HepG2 (cell line): ENCODE measurements around the gene RSKR. TPM values are rescaled to one million over a fixed set of nuclear protein-coding genes. Genes with fewer than 3 reads are reported as not detected.
A peak's percentile ranks its signal among the peaks of the same experiment; 100 is the strongest.

Experiments used
- AKAP8 ChIP-seq: sonication (generic); formaldehyde crosslinking; IDR thresholded peaks from 2 replicates; pipeline ENCODE4 v1.5.1; 2020; ENCODE audit warnings: mild to moderate bottlenecking, missing genetic modification reagents
- ARNT2 ChIP-seq: sonication (generic); formaldehyde crosslinking; IDR thresholded peaks from 2 replicates; pipeline ENCODE4 v1.8.0; 2022; ENCODE audit warnings: mild to moderate bottlenecking, low read depth, missing genetic modification reagents, moderate library complexity
- BCL6 ChIP-seq: IDR thresholded peaks from 2 replicates; pipeline ENCODE4 v1.6.1; 2016; ENCODE audit warnings: missing genetic modification reagents, missing compliant biosample characterization
- BRD4 ChIP-seq: sonication (generic); formaldehyde crosslinking; IDR thresholded peaks from 2 replicates; pipeline ENCODE4 v1.4.0; 2020; ENCODE audit warnings: missing genetic modification reagents
- CHCHD3 ChIP-seq: sonication (generic); formaldehyde crosslinking; IDR thresholded peaks from 2 replicates; pipeline ENCODE4 v1.8.0; 2022; ENCODE audit warnings: mild to moderate bottlenecking, missing genetic modification reagents, moderate library complexity
- HNRNPH1 ChIP-seq: fragments of 200-400 bp; formaldehyde crosslinking; optimal IDR thresholded peaks from 2 replicates; pipeline ENCODE3; 2017; ENCODE audit warnings: mild to moderate bottlenecking, low read depth, low read length
- KLF15 ChIP-seq: sonication (generic); formaldehyde crosslinking; IDR thresholded peaks from 2 replicates; pipeline ENCODE4 v1.8.1; 2023; ENCODE audit warnings: borderline replicate concordance, mild to moderate bottlenecking, inconsistent platforms, missing genetic modification reagents, mixed read lengths
- NCOA5 ChIP-seq: sonication (generic); formaldehyde crosslinking; IDR thresholded peaks from 2 replicates; pipeline ENCODE4 v1.4.0; 2020; ENCODE audit warnings: missing genetic modification reagents
- PHF8 ChIP-seq: sonication (generic); formaldehyde crosslinking; IDR thresholded peaks from 2 replicates; pipeline ENCODE4 v1.5.0; 2020; ENCODE audit warnings: missing genetic modification reagents
- TEAD3 ChIP-seq: optimal IDR thresholded peaks from 2 replicates; pipeline ENCODE3; 2016; ENCODE audit warnings: borderline replicate concordance
- ZC3H4 ChIP-seq: sonication (generic); formaldehyde crosslinking; IDR thresholded peaks from 2 replicates; pipeline ENCODE4 v1.4.0; 2020; ENCODE audit warnings: missing genetic modification reagents, borderline replicate concordance
- ZNF343 ChIP-seq: sonication (generic); formaldehyde crosslinking; IDR thresholded peaks from 2 replicates; pipeline ENCODE4 v1.4.0; 2020; ENCODE audit warnings: mild to moderate bottlenecking, missing genetic modification reagents
- ZNF431 ChIP-seq: sonication (generic); formaldehyde crosslinking; IDR thresholded peaks from 2 replicates; pipeline ENCODE4 v1.9.0; 2022; ENCODE audit warnings: missing genetic modification reagents, low read depth, mild to moderate bottlenecking, borderline replicate concordance
- ZNF572 ChIP-seq: sonication (generic); formaldehyde crosslinking; IDR thresholded peaks from 2 replicates; pipeline ENCODE4 v1.5.1; 2020; ENCODE audit warnings: mild to moderate bottlenecking, missing genetic modification reagents
- ZNF781 ChIP-seq: sonication (generic); formaldehyde crosslinking; IDR thresholded peaks from 2 replicates; pipeline ENCODE4 v1.5.1; 2020; ENCODE audit warnings: borderline replicate concordance, mild to moderate bottlenecking, missing genetic modification reagents; ENCODE audit errors: not compliant biosample characterization
- ZNF891 ChIP-seq: sonication (generic); formaldehyde crosslinking; IDR thresholded peaks from 2 replicates; pipeline ENCODE4 v1.5.0; 2020; ENCODE audit warnings: mild to moderate bottlenecking, missing genetic modification reagents
- polyA plus RNA-seq, 8 experiments: library from polyadenylated mRNA; depleted of rRNA in 3 of 8; stranded (reverse) in 7 of 8; unstranded in 1 of 8; fragments of >200 nt; fragmentation: Illumina TruSeq in 4 of 8; extraction: Trizol in 4 of 8; gene quantifications; 2 replicates each; pipeline versions ENCODE4 v1.2.1 to v1.2.3, GENCODE V29; 2011 to 2016; ENCODE audit warnings: low read depth in 4 of 8, missing spikeins in 1 of 8, mixed read lengths in 1 of 8; ENCODE audit not compliant: insufficient read depth in 1 of 8
- total RNA-seq, 5 experiments: library from RNA; depleted of rRNA; stranded (reverse); fragments of >200 nt; fragmentation: Illumina TruSeq; extraction: Trizol; gene quantifications; 2 replicates each; pipeline ENCODE4 v1.2.3, GENCODE V29; 2016; ENCODE audit warnings: low read depth in 1 of 5
- TF ChIP-seq, protein P1 (sequence below): sonication (generic); formaldehyde crosslinking; IDR thresholded peaks from 2 replicates; pipeline ENCODE4 v1.8.0; 2022; ENCODE audit warnings: mild to moderate bottlenecking, missing genetic modification reagents; ENCODE audit not compliant: insufficient replicate concordance
- TF ChIP-seq, protein P2 (sequence below): sonication (generic); formaldehyde crosslinking; IDR thresholded peaks from 2 replicates; pipeline ENCODE4 v1.8.1; 2023; ENCODE audit warnings: mild to moderate bottlenecking, missing genetic modification reagents
- TF ChIP-seq, protein P3 (sequence below): sonication (generic); formaldehyde crosslinking; conservative IDR thresholded peaks from 2 replicates; pipeline ENCODE4 v1.8.0; 2022; ENCODE audit warnings: missing genetic modification reagents
- TF ChIP-seq, protein P4 (sequence below): sonication (generic); formaldehyde crosslinking; IDR thresholded peaks from 2 replicates; pipeline ENCODE4 v1.8.0; 2022; ENCODE audit warnings: missing genetic modification reagents, mild to moderate bottlenecking, inconsistent platforms, borderline replicate concordance
- TF ChIP-seq, protein P5 (sequence below): sonication (generic); formaldehyde crosslinking; IDR thresholded peaks from 2 replicates; pipeline ENCODE4 v1.9.0; 2022; ENCODE audit warnings: low read depth, missing genetic modification reagents

The RSKR gene
- total and polyA plus RNA-seq, 2 of the 13 experiments (the other 11 are each of a cell fraction or from before 2014, with no cell fraction given): 5.0 to 10.4 TPM

DNA sequence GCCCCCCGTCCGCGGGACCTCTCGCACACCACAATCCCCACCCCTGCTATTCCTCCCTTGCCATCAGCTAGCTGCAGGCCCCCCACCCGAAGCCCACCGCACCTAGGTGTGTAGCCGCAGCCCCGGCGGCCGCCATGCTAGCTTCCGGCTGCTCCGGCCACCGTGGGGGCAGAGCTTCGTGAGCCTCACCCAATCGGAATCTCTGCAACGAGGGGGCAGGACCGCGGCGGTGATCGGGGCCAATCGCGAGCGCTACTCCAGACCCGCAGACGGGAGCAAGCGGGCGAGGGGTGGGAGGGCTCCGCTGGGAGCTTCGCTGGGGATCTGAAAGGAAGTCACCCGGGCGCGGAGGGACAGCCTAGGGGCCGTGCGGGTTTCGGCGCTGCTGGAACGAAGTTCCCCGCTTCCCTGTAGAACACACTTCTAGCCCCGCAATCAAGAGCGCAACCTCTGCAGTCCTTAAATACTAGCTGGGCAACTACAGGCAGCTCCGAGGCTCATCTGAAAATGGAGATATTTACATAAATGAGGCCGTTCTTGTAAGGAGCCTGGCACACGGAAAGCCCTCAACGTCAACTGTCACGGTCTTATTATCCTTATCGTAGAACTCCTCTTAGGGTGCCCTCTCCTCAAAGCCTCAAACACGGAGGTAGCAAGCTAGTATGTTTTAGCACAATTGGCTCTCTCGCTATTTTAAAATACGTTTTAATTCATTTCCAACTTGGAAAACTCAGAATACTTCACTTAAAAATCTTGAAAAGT is 42.4 kb downstream of the RSKR start, which contains the start of gene PIGS (continued):
- TF ChIP-seq ZNF891 (CRISPR knock-in tag) (no peak), ZNF781 (peak; percentile 54), KLF15 (CRISPR knock-in tag) (no peak), TEAD3 (no peak), ZNF431 (CRISPR knock-in tag) (peak; percentile 46; the same call in 1 of the 2 replicates), ARNT2 (CRISPR knock-in tag) (peak; percentile 41; the same call in 1 of the 2 replicates), ZNF572 (no peak), PHF8 (peak; percentile 85), CHCHD3 (CRISPR knock-in tag) (no peak), ZC3H4 (no peak), BRD4 (CRISPR knock-in tag) (no peak), AKAP8 (CRISPR knock-in tag) (0 out of 2 replicates have a peak, but pooled peaks have one; percentile 26), BCL6 (0 out of 2 replicates have a peak, but pooled peaks have one; percentile 12), HNRNPH1 (no peak), ZNF343 (CRISPR knock-in tag) (peak; percentile 62; the same call in 1 of the 2 replicates), NCOA5 (CRISPR knock-in tag) (no peak)
- TF ChIP-seq, protein P1, sequence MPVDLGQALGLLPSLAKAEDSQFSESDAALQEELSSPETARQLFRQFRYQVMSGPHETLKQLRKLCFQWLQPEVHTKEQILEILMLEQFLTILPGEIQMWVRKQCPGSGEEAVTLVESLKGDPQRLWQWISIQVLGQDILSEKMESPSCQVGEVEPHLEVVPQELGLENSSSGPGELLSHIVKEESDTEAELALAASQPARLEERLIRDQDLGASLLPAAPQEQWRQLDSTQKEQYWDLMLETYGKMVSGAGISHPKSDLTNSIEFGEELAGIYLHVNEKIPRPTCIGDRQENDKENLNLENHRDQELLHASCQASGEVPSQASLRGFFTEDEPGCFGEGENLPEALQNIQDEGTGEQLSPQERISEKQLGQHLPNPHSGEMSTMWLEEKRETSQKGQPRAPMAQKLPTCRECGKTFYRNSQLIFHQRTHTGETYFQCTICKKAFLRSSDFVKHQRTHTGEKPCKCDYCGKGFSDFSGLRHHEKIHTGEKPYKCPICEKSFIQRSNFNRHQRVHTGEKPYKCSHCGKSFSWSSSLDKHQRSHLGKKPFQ (CRISPR knock-in tag): no peak
- TF ChIP-seq, protein P2, sequence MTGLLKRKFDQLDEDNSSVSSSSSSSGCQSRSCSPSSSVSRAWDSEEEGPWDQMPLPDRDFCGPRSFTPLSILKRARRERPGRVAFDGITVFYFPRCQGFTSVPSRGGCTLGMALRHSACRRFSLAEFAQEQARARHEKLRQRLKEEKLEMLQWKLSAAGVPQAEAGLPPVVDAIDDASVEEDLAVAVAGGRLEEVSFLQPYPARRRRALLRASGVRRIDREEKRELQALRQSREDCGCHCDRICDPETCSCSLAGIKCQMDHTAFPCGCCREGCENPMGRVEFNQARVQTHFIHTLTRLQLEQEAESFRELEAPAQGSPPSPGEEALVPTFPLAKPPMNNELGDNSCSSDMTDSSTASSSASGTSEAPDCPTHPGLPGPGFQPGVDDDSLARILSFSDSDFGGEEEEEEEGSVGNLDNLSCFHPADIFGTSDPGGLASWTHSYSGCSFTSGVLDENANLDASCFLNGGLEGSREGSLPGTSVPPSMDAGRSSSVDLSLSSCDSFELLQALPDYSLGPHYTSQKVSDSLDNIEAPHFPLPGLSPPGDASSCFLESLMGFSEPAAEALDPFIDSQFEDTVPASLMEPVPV (CRISPR knock-in tag): peak; percentile 24; the same call in 1 of the 2 replicates
- TF ChIP-seq, protein P3, sequence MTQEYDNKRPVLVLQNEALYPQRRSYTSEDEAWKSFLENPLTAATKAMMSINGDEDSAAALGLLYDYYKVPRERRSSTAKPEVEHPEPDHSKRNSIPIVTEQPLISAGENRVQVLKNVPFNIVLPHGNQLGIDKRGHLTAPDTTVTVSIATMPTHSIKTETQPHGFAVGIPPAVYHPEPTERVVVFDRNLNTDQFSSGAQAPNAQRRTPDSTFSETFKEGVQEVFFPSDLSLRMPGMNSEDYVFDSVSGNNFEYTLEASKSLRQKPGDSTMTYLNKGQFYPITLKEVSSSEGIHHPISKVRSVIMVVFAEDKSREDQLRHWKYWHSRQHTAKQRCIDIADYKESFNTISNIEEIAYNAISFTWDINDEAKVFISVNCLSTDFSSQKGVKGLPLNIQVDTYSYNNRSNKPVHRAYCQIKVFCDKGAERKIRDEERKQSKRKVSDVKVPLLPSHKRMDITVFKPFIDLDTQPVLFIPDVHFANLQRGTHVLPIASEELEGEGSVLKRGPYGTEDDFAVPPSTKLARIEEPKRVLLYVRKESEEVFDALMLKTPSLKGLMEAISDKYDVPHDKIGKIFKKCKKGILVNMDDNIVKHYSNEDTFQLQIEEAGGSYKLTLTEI: no peak
- TF ChIP-seq, protein P4, sequence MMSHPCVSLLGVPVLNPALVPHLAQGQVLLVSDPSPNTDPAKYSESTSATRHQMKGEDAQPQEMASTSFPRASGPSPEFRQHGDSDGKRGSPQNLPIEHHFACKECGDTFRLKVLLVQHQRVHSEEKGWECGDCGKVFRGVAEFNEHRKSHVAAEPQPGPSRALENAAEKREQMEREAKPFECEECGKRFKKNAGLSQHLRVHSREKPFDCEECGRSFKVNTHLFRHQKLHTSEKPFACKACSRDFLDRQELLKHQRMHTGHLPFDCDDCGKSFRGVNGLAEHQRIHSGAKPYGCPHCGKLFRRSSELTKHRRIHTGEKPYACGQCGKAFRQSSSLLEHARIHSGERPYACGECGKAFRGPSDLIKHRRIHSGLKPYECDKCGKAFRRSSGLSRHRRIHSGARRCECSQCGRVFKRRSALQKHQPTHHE (CRISPR knock-in tag): no peak
- TF ChIP-seq, protein P5, sequence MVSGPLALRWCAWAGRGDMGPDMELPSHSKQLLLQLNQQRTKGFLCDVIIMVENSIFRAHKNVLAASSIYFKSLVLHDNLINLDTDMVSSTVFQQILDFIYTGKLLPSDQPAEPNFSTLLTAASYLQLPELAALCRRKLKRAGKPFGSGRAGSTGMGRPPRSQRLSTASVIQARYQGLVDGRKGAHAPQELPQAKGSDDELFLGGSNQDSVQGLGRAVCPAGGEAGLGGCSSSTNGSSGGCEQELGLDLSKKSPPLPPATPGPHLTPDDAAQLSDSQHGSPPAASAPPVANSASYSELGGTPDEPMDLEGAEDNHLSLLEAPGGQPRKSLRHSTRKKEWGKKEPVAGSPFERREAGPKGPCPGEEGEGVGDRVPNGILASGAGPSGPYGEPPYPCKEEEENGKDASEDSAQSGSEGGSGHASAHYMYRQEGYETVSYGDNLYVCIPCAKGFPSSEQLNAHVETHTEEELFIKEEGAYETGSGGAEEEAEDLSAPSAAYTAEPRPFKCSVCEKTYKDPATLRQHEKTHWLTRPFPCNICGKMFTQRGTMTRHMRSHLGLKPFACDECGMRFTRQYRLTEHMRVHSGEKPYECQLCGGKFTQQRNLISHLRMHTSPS (CRISPR knock-in tag): no peak; the same call in 1 of the 2 replicates
